Neural cell (in vitro differentiated cells): Measurements from ENCODE around the gene ATP11A. TPM values are rescaled to one million over a fixed set of nuclear protein-coding genes. Genes with fewer than 3 reads are reported as not detected.

Experiments used
- H2AFZ ChIP-seq: fragments of 200-600, 300-800 bp; sonication (generic), shearing (Covaris generic); 2 replicates; pipeline ENCODE4 v1.6.0; 2014; ENCODE audit warnings: low read depth, mild to moderate bottlenecking, antibody characterized with exemption, low read length, moderate library complexity
- H3F3A ChIP-seq: fragments of 200-600 bp; shearing (Covaris generic); 2 replicates; pipeline ENCODE4 v1.6.1; 2016; ENCODE audit warnings: mild to moderate bottlenecking, moderate library complexity, mixed read lengths, antibody characterized with exemption, low read length; ENCODE audit not compliant: insufficient read depth, poor library complexity, severe bottlenecking
- H3K27ac ChIP-seq: fragments of 200-600, 300-800 bp; sonication (generic), shearing (Covaris generic); 2 replicates; pipeline ENCODE4 v1.5.1; 2014; ENCODE audit warnings: mild to moderate bottlenecking, low read length, moderate library complexity
- H3K27me3 ChIP-seq: fragments of 300-800, 200-600 bp; sonication (generic), shearing (Covaris generic); 2 replicates; pipeline ENCODE4 v1.6.0; 2014; ENCODE audit warnings: mild to moderate bottlenecking, low read depth, low read length, moderate library complexity; ENCODE audit not compliant: insufficient read depth
- H3K36me3 ChIP-seq: fragments of 300-800, 200-600 bp; sonication (generic), shearing (Covaris generic); 2 replicates; pipeline ENCODE4 v1.5.1; 2014; ENCODE audit warnings: mild to moderate bottlenecking, antibody characterized with exemption, low read length, moderate library complexity; ENCODE audit not compliant: insufficient read depth
- H3K4me2 ChIP-seq: fragments of 300-800, 200-600 bp; sonication (generic), shearing (Covaris generic); 2 replicates; pipeline ENCODE4 v1.6.0; 2014; ENCODE audit warnings: mild to moderate bottlenecking, low read length
- H3K4me3 ChIP-seq: fragments of 300-800, 200-600 bp; sonication (generic), shearing (Covaris generic); 2 replicates; pipeline ENCODE4 v1.5.1; 2014; ENCODE audit warnings: mild to moderate bottlenecking, low read length, moderate library complexity
- H3K79me2 ChIP-seq: fragments of 200-600 bp; shearing (Covaris generic); replicated peaks from 2 replicates; pipeline ENCODE4 v1.6.0; 2014; ENCODE audit warnings: mild to moderate bottlenecking, low read length, moderate library complexity; ENCODE audit not compliant: insufficient read depth
- H3K9ac ChIP-seq: fragments of 300-800, 200-600 bp; sonication (generic), shearing (Covaris generic); 2 replicates; pipeline ENCODE4 v1.6.1; 2016; ENCODE audit warnings: mild to moderate bottlenecking, low read length, mixed read lengths
- H3K9me2 ChIP-seq: fragments of 200-600 bp; shearing (Covaris generic); 2 replicates; pipeline ENCODE4 v1.6.1; 2016; ENCODE audit warnings: mild to moderate bottlenecking, low read length, mixed read lengths; ENCODE audit not compliant: insufficient read depth
- H3K9me3 ChIP-seq: fragments of 200-600, 300-800 bp; sonication (generic), shearing (Covaris generic); 2 replicates; pipeline ENCODE4 v1.6.1; 2016; ENCODE audit warnings: mild to moderate bottlenecking, mixed run types, low read length, moderate library complexity, mixed read lengths
- H4K20me1 ChIP-seq: fragments of 200-600 bp; shearing (Covaris generic); 2 replicates; pipeline ENCODE4 v1.6.1; 2016; ENCODE audit warnings: mild to moderate bottlenecking, mixed run types; ENCODE audit not compliant: insufficient read depth
- CTCF ChIP-seq: fragments of 450-650 bp; IDR thresholded peaks from 2 replicates; pipeline ENCODE4 v1.5.1; 2014; ENCODE audit warnings: antibody characterized with exemption, mild to moderate bottlenecking, moderate library complexity; ENCODE audit not compliant: poor library complexity, severe bottlenecking
- EP300 ChIP-seq: fragments of 450-650 bp; conservative IDR thresholded peaks from 2 replicates; pipeline ENCODE4 v1.6.1; 2014; ENCODE audit warnings: antibody characterized with exemption, mild to moderate bottlenecking, moderate library complexity; ENCODE audit not compliant: poor library complexity, severe bottlenecking
- EZH2 ChIP-seq: fragments of 200-600, 300-800 bp; shearing (Covaris generic), sonication (generic); IDR thresholded peaks from 2 replicates; pipeline ENCODE4 v1.6.1; 2014; ENCODE audit warnings: antibody characterized with exemption, low read length, borderline replicate concordance, mild to moderate bottlenecking; ENCODE audit not compliant: insufficient read depth, poor library complexity, severe bottlenecking
- MXI1 ChIP-seq: fragments of 450-650 bp; conservative IDR thresholded peaks from 2 replicates; pipeline ENCODE4 v1.6.1; 2014; ENCODE audit warnings: antibody characterized with exemption, mild to moderate bottlenecking; ENCODE audit not compliant: poor library complexity, severe bottlenecking
- POLR2AphosphoS5 ChIP-seq: IDR thresholded peaks from 2 replicates; pipeline ENCODE4 v1.6.1; 2012
- RAD21 ChIP-seq: fragments of 450-650 bp; conservative IDR thresholded peaks from 2 replicates; pipeline ENCODE4 v1.6.1; 2014; ENCODE audit warnings: antibody characterized with exemption, mild to moderate bottlenecking, moderate library complexity
- REST ChIP-seq: IDR thresholded peaks from 2 replicates; pipeline ENCODE4 v1.6.1; 2012; ENCODE audit warnings: borderline replicate concordance
- SMC3 ChIP-seq: fragments of 450-650 bp; conservative IDR thresholded peaks from 2 replicates; pipeline ENCODE4 v1.6.1; 2014; ENCODE audit warnings: antibody characterized with exemption, mild to moderate bottlenecking, moderate library complexity; ENCODE audit not compliant: poor library complexity
- TAF1 ChIP-seq: IDR thresholded peaks from 2 replicates; pipeline ENCODE4 v1.6.1; 2012; ENCODE audit warnings: low read depth
- polyA plus RNA-seq: library from polyadenylated mRNA; depleted of rRNA; stranded (reverse); fragments of >200 nt; gene quantifications from 2 replicates; pipeline ENCODE4 v1.2.3, GENCODE V29; 2014

The ATP11A gene
- polyA plus RNA-seq, 1 donor from 2014 or later, result 3.0 TPM

GRCh38 chr13:112748947-112749735, 59.3 kb downstream of the ATP11A start:
- Histone ChIP-seq H3K4me3 (no peak overlapping the region), H3K27me3 (no peaks in the 10 kb centered on the region), H3K36me3 (no peaks in the 10 kb centered on the region), H3K9ac (no peak overlapping the region), H2AFZ (no peak overlapping the region), H3K9me2 (no peaks in the 10 kb centered on the region), H3K9me3 (peaks cover 3% of the 10 kb centered on the region), H4K20me1 (no peaks in the 10 kb centered on the region), H3F3A (no peaks in the 10 kb centered on the region), H3K27ac (no peak overlapping the region), H3K79me2 (no peaks in the 10 kb centered on the region), H3K4me2 (no peak overlapping the region)
- TF ChIP-seq REST (no peak), TAF1 (no peak), CTCF (no peak), RAD21 (no peak), MXI1 (no peak), POLR2AphosphoS5 (no peak), EZH2 (no peak), SMC3 (no peak), EP300 (no peak)

GRCh38 chr13:112750570-112750969, 60.7 kb downstream of the ATP11A start:
- no peaks in the 10 kb centered on the region for H3K27me3 ChIP-seq
- H2AFZ ChIP-seq, result no peak overlapping the region
- no peaks in the 10 kb centered on the region for H3K79me2 ChIP-seq
- no peaks in the 10 kb centered on the region for H4K20me1 ChIP-seq
- H3K36me3 ChIP-seq, result no peaks in the 10 kb centered on the region
- no peak for TF ChIP-seq RAD21
- H3K9me2 ChIP-seq, result no peaks in the 10 kb centered on the region
- peaks cover 3% of the 10 kb centered on the region for H3K9me3 ChIP-seq
- no peaks in the 10 kb centered on the region for H3F3A ChIP-seq
- no peak overlapping the region for H3K27ac ChIP-seq
- no peak overlapping the region for H3K9ac ChIP-seq
- H3K4me2 ChIP-seq, result no peak overlapping the region
- H3K4me3 ChIP-seq, result no peak overlapping the region
